Measurements from ENCODE around the gene ANKEF1.

The ANKEF1 gene

DNA sequence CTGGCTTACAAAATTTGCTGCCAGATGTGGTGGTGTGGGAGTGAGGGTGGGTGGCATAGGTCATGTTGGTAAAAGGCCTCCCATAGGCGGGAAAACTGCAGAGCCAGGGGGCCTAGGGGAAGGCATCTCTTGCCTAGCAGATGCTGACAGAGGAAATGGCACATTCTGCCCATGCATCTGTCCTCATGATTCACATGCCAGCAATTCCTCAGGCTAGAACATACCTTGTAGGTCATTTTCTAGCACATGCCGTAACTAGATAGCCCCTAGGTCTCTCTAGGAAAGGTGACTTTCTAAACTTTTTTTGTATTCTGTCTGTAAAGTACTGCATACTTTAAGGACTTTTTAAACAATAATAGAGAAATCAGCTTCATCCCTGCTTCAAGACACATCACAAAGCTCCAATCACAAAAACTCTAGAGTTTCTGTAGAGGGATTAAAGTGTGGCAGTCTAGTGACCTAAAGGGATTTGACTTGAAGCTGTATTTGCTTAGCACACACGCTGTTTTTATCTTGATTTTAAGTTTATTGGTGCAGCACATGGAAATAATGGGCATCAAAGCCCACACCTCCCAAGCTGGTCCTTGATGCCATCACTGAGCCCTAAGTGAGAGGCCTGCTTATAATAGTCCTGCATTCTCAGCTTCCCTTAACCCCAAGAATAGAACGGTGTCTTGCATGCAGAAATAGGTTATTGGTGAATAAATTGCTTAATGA, 55.2 kb downstream of the ANKEF1 start:
- DNase-seq (ENCODE audit: low read depth), result no peak

DNA sequence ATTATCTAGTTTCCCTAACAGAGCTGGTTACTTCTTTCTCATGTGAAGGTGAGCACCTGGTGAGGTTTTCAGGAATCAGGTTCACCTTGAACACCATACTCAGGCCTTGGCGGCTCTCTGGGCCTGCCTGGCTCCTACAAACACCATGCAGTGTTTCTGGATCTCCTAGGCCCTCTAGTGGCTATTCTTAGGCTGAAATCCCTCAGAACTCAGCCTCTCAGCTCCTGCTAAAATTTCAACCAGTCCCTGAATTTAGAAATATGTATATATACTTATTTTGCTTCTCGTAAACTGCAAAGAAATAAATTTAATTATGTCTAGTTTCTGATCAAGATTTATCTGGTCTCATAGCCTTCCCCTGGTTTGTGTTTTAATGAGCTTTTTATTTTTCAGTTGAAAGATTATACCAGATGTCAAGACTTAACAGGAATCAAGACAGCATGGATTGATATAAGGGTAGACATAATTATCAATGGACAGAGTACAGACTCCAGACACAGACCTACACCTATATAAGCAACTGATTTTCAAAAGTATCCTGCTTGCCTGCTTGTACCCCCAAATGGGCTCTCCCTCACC, 55.9 kb downstream of the ANKEF1 start:
- DNase-seq (ENCODE audit: low read depth), result no peak

DNA sequence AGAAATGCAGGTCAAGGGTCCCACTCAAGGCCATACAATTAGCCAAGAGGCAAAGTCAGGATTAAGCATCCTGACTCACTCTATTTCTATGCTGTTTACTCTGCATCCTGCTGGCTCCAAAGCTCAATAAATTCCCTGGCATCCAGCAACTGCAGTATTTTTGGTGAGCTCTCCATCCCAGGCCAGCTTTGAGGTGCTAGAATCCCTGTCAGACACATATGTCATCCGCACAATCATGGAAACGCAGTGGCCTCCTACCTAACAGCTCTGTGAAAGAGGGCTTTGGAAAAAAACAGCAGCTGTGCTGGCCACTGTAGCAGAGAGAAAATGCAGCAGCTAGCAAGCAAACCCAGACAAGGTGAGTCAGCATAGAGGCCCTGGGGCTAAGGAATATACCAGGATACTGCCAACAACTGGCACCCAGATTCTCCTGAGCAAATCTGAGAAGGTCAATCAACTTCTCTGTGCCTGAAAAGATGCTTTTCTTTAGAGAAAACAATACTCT, 58.4 kb downstream of the ANKEF1 start:
- DNase-seq (ENCODE audit: low read depth), result no peak

DNA sequence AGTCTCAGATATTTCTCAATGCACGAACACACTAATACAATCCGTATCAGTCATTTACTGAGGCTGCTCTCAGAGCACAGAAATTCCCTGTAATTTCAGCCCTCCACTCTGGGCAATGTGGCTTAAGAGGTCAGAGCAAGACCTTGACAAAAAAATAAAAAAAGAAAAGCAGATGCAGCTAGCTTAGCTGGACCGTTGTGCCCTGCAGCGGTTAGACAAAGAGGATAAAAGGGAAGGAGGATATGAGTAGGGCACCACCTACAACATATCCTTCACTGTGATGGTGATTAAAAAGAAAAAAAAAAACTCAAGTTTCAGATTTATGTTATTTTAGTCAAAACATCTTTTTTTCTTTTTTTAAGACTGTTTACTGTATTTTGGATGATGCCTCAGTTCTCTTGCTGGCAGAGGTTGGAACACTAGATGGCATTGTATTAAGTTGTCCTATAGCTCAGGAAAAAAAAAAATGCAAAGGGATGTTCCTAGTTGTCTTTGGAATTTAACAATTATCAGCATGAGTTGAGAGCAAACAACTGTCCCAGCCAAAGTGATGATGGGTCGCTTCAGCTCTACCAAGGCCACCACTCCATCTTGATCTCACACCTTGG, 59.9 kb downstream of the ANKEF1 start:
- no peak for DNase-seq (ENCODE audit: low read depth)

DNA sequence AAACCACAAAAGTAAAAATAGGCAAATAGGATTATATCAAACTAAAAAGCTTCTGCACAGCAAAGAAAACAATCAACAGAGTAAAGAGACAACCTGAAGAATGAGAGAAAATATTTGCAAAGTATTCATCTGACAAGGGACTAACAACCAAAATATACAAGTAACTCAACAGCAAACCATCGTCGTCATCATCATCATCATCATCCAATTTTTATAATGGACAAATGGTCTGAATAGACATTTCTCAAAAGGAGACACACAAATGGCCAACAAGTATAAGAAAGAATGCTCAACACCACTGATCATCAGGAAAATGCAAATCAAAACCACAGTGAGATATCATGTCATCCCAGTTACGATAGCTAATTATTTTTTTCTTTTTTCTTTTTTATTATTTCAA, 62.0 kb downstream of the ANKEF1 start:
- DNase-seq (ENCODE audit: low read depth), result no peak

DNA sequence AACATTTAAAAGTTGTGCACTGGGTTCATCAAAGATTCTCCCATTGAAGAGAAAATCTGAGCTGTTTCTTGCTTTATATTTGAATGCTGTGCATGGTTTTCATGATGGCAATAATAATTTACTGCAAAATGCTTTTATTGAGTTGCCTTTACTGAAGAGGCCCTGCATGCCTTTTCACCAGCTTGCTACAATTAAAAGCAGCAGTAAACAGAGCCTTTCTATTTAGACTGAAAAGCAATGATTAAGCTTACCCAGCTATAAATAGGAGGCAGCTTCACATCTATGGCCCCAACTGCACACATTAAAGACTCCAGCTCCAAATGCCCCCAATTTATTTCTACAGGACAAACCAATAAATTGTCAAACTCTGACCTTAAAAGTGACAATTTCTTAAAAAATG, 70.3 kb downstream of the ANKEF1 start:
- DNase-seq (ENCODE audit: low read depth), result no peak

Measured in CMK (cell line).